Measurements from ENCODE around the gene TFEB.
A peak's percentile ranks its signal among the peaks of the same experiment; 100 is the strongest.

TFEB gene

DNA sequence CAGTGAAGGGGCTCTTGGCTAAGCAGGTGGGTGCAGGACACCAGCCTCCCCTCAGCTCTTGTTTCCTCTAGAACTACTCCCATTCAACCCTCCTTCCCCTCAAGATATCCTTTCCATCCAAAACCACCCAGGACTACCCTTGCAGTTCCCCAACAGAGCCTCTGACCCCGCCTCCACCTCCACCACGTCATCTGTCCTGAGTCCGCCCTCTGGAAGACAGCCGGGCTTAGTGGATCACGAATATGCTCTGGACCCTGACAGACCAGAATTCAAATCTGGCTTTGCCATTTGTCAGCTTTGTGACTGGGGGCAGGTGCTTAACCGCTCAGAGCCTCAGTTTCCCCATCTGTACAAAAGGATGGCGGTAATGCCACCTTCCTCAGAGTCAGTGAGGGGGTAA, 31.4 kb downstream of the TFEB start:
- no peak overlapping the region for H3K27ac ChIP-seq (ENCODE audit: extremely low read depth, low read depth, low read length)
- no peaks in the 10 kb centered on the region for H3K9me3 ChIP-seq (ENCODE audit: control insufficient read depth, insufficient read depth, low read depth, low read length)
- no peak overlapping the region for H3K4me3 ChIP-seq (ENCODE audit: low read depth, low read length)
- ChIA-PET POLR2A (no interaction called here), CTCF (interaction anchor here (0.6 to 6.8 kb wide), 12 partner anchors 9 to 1359 kb away, joined by 3 to 73 read pairs (median 6); partner anchors contain the start of genes TFEB and TOMM6)
- H3K36me3 ChIP-seq (ENCODE audit: control insufficient read depth in 2 of 2, insufficient read depth in 1 of 2, low read length in 2 of 2), result no peaks in the 10 kb centered on the region
- H3K4me1 ChIP-seq (ENCODE audit: control insufficient read depth, insufficient read depth, low read length), result no peaks in the 10 kb centered on the region
- no peak for TF ChIP-seq KLF8 (tag by site-specific recombination; IDR thresholded peaks at IDR 0.05)
- no peak for TF ChIP-seq ZFP37 (tag by site-specific recombination; IDR thresholded peaks at IDR 0.05)
- no peak for TF ChIP-seq PRDM1 (tag by site-specific recombination; IDR thresholded peaks at IDR 0.05)
- TF ChIP-seq ZNF157 (tag by site-specific recombination; IDR thresholded peaks at IDR 0.05), result no peak

DNA sequence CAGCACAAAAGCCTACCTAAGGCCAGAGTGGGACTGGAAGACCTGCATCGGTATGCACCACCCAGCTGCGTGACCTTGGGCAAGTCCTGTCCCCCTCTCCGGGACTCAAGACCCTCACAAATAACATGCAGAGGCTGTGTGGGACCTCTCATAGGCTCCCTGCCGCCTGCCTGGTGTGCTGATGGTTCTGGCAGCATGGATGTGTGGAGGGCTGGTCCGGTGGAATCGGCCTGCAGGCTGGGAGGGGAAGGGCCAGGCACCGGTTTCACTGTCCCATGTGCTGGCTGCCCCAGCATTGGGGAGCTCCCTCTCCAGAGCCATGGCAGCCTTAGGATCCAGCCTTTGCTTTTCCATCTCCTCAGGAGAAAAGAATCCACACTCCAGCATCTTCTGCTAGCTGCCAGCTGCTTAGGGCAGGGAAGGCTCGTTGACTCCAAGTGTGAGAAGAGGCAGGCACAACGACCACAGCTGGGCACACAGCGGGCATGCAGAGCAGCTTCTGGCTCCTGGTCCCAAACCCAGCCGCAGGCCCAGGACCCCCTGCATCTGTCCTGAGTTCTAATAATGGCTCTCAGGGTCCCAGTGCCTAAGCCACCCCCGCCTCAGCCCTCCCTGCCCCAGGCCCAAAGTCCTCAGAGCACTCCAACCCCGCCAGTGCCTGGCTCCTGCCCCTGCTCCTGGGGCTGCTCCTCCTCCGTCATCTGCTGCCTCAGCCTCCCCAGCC, 32.5 kb downstream of the TFEB start:
- no peaks in the 10 kb centered on the region for H3K9me3 ChIP-seq (ENCODE audit: control insufficient read depth, insufficient read depth, low read depth, low read length)
- no peak for TF ChIP-seq KLF7 (tag by site-specific recombination; IDR thresholded peaks at IDR 0.05; ENCODE audit: borderline replicate concordance)
- peak; percentile 76 for TF ChIP-seq ZIC2 (tag by site-specific recombination; IDR thresholded peaks at IDR 0.05)
- POLR2A ChIA-PET, result no interaction called here
- no peaks in the 10 kb centered on the region for H3K36me3 ChIP-seq (ENCODE audit: control insufficient read depth in 2 of 2, insufficient read depth in 1 of 2, low read length in 2 of 2)
- no peak overlapping the region for H3K27ac ChIP-seq (ENCODE audit: extremely low read depth, low read depth, low read length)
- H3K4me1 ChIP-seq (ENCODE audit: control insufficient read depth, insufficient read depth, low read length), result no peaks in the 10 kb centered on the region
- H3K4me3 ChIP-seq (ENCODE audit: low read depth, low read length), result no peak overlapping the region
- CTCF ChIA-PET, result interaction anchor here (0.6 to 0.7 kb wide), 3 partner anchors 10 to 548 kb away, joined by 3 read pairs; no protein-coding TSS in a partner anchor

DNA sequence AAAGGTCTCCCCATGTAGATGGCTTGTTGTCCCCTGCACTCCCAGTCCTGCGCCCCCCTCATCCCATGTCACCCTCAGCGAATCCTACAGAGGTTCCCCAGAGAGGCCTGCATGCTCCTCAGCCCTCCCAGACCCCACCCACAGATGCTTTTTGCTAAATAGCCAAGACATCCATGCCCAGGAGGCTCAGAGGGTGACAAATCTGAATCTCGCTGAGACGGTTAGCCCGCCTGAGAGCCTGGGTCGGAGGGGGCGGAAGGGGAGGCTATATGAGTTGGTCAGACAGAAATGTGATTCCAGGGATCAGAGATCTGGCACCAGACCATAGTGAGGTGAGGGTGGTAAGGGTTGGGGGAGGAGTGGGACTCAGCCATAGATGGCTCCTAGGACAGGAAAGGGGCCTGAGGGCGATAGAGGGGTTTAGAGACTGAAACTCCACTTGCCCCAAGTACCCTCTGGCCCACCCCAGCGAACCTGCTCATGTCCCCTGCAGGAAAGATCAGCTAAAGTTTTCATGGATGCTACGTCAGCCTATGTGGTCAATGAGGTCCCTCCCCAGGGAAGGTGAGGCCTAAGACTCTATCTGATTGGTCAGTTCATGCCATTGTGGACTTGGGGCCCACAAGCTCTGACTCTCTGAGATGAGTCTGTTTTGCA, 33.2 kb downstream of the TFEB start:
- POLR2A ChIA-PET, result no interaction called here

DNA sequence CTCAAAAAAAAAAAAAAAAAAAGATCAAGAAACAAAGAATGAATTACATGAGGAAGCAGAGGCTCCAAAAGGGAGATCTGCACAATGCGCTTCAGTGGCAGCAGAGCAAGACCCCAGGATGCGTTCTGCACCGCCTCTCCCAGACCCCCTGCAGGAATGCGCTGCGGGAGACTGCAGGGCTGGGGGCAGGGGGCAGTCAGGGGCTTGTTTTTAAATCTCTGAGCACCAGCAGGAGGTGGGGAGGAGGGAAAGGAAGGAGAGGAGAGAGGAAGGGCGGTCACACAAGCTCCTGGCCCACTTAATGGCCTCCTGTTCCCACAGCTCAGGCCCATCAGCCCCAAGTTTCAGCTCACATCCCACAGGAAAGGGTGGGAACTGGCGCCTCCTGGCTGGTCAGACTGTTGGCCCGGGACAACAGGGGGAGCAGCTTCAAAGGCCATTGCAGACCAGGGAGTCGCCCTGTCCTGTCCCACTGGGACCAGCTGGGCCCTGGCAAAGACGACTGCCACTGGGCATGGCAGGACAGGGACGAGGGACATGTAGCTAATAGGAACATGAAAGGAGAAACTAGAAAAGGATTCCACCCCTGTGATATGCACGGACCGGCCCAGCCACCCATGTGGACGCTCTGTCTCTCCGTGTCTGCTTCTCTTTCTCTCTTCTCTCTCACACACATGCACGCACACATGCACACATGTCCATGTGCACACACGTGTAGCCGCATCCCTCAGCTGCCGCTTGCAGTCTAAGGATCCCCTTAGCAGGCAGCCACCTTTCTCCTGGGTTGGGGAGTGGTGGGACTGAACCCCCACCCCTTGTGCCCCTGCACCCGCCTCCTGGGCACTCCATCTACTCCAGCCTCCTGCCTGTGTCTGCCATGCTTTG, 34.7 kb downstream of the TFEB start:
- H3K4me3 ChIP-seq (ENCODE audit: low read depth, low read length), result no peak overlapping the region
- no peaks in the 10 kb centered on the region for H3K4me1 ChIP-seq (ENCODE audit: control insufficient read depth, insufficient read depth, low read length)
- ChIA-PET CTCF (interaction anchor here (0.6 to 1.6 kb wide), 4 partner anchors 12 to 75 kb away, joined by 3 to 4 read pairs (median 4); no protein-coding TSS in a partner anchor), POLR2A (no interaction called here)
- no peaks in the 10 kb centered on the region for H3K9me3 ChIP-seq (ENCODE audit: control insufficient read depth, insufficient read depth, low read depth, low read length)
- TF ChIP-seq ZNF155 (tag by site-specific recombination; IDR thresholded peaks at IDR 0.05) (no peak), ZIC2 (tag by site-specific recombination; IDR thresholded peaks at IDR 0.05) (peak; percentile 94)
- TF ChIP-seq, protein P1, sequence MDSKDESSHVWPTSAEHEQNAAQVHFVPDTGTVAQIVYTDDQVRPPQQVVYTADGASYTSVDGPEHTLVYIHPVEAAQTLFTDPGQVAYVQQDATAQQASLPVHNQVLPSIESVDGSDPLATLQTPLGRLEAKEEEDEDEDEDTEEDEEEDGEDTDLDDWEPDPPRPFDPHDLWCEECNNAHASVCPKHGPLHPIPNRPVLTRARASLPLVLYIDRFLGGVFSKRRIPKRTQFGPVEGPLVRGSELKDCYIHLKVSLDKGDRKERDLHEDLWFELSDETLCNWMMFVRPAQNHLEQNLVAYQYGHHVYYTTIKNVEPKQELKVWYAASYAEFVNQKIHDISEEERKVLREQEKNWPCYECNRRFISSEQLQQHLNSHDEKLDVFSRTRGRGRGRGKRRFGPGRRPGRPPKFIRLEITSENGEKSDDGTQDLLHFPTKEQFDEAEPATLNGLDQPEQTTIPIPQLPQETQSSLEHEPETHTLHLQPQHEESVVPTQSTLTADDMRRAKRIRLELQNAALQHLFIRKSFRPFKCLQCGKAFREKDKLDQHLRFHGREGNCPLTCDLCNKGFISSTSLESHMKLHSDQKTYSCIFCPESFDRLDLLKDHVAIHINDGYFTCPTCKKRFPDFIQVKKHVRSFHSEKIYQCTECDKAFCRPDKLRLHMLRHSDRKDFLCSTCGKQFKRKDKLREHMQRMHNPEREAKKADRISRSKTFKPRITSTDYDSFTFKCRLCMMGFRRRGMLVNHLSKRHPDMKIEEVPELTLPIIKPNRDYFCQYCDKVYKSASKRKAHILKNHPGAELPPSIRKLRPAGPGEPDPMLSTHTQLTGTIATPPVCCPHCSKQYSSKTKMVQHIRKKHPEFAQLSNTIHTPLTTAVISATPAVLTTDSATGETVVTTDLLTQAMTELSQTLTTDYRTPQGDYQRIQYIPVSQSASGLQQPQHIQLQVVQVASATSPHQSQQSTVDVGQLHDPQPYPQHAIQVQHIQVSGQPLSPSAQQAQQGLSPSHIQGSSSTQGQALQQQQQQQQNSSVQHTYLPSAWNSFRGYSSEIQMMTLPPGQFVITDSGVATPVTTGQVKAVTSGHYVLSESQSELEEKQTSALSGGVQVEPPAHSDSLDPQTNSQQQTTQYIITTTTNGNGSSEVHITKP (tag by site-specific recombination; IDR thresholded peaks at IDR 0.05), result peak; percentile 69
- H3K36me3 ChIP-seq (ENCODE audit: control insufficient read depth in 2 of 2, insufficient read depth in 1 of 2, low read length in 2 of 2), result no peaks in the 10 kb centered on the region
- H3K27ac ChIP-seq (ENCODE audit: extremely low read depth, low read depth, low read length), result no peak overlapping the region

More for the DNA sequence above, 33.2 kb downstream of the TFEB start:
- no peak overlapping the region for H3K4me3 ChIP-seq (ENCODE audit: low read depth, low read length)
- H3K9me3 ChIP-seq (ENCODE audit: control insufficient read depth, insufficient read depth, low read depth, low read length), result no peaks in the 10 kb centered on the region
- TF ChIP-seq ZFHX2 (tag by site-specific recombination; conservative IDR thresholded peaks at IDR 0.05), result peak; percentile 37; the same call in 1 of the 2 replicates
- no peak for TF ChIP-seq ZNF266 (tag by site-specific recombination; IDR thresholded peaks at IDR 0.05; ENCODE audit: low read depth)
- TF ChIP-seq ZNF629 (tag by site-specific recombination; IDR thresholded peaks at IDR 0.05), result no peak
- TF ChIP-seq EGR2 (tag by site-specific recombination; IDR thresholded peaks at IDR 0.05; ENCODE audit: low read depth), result peak; percentile 67; the same call in 1 of the 2 replicates
- H3K36me3 ChIP-seq (ENCODE audit: control insufficient read depth in 2 of 2, insufficient read depth in 1 of 2, low read length in 2 of 2), result no peaks in the 10 kb centered on the region
- CTCF ChIA-PET, result interaction anchor here (0.6 to 1.6 kb wide), 3 partner anchors 73 to 549 kb away, joined by 3 to 4 read pairs (median 3); no protein-coding TSS in a partner anchor
- H3K4me1 ChIP-seq (ENCODE audit: control insufficient read depth, insufficient read depth, low read length), result no peaks in the 10 kb centered on the region
- no peak overlapping the region for H3K27ac ChIP-seq (ENCODE audit: extremely low read depth, low read depth, low read length)
